Measurements from ENCODE around the gene TTLL8. TPM values are rescaled to one million over a fixed set of nuclear protein-coding genes. Genes with fewer than 3 reads are reported as not detected.

The TTLL8 gene
- total RNA-seq, 1 experiment from 2014 or later: not detected

DNA sequence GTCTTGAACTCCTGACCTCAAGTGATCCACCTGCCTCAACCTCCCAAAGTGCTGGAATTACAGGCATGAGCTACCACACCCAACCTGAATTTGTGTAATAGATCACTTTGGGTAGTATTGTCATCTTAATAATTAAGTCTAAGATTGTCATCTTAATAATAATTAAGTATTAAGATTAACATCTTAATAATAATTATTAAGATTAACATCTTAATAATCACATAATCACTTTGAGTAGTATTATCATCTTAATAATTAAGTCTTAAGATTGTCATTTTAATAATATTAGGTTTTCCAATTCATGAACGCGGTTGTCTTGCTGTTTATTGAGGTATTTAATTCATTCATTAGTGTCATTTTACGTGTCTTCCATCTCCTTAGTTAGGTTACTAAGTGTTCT, 40.0 kb upstream of the TTLL8 start (continued):
- no peak for TF ChIP-seq GRHL2 (CRISPR knock-in tag; IDR thresholded peaks at IDR 0.05; ENCODE audit: insufficient replicate concordance, severe bottlenecking)

DNA sequence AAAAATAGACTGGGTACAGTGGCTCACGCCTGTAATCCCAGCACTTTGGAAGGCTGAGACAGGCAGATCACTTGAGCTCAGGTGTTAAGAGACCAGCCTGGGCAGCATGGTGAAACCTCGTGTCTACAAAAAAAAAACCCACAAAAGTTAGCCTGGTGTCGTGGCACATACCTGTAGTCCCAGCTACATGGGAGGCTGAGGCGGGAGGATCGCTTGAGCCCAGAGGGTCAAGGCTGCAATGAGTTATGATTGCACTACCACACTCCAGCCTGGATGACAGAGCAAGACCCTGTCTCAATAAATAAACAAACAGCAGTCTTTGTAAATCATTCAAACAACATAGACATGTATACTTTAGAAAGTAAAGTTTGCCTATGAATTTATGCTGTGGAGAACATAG, 34.2 kb upstream of the TTLL8 start:
- Mint-ChIP-seq H3K36me3 (no peaks in the 10 kb centered on the region), H3K4me3 (no peak overlapping the region), H3K27ac (no peak overlapping the region), H3K9me3 (peaks cover 8% of the 10 kb centered on the region; the same call in 1 of the 2 replicates), H3K4me1 (no peaks in the 10 kb centered on the region), H3K27me3 (ENCODE audit: low read depth) (no peaks in the 10 kb centered on the region; the same call in none of the 2 replicates)
- ChIA-PET CTCF (no interaction called here), POLR2A (interaction anchor here (0.5 kb wide), 1 partner anchor 259 kb away, joined by 3 read pairs; no protein-coding TSS in a partner anchor)
- no peak for ATAC-seq
- DNase-seq (ENCODE audit: low spot score): no peak
- TF ChIP-seq, protein P1, sequence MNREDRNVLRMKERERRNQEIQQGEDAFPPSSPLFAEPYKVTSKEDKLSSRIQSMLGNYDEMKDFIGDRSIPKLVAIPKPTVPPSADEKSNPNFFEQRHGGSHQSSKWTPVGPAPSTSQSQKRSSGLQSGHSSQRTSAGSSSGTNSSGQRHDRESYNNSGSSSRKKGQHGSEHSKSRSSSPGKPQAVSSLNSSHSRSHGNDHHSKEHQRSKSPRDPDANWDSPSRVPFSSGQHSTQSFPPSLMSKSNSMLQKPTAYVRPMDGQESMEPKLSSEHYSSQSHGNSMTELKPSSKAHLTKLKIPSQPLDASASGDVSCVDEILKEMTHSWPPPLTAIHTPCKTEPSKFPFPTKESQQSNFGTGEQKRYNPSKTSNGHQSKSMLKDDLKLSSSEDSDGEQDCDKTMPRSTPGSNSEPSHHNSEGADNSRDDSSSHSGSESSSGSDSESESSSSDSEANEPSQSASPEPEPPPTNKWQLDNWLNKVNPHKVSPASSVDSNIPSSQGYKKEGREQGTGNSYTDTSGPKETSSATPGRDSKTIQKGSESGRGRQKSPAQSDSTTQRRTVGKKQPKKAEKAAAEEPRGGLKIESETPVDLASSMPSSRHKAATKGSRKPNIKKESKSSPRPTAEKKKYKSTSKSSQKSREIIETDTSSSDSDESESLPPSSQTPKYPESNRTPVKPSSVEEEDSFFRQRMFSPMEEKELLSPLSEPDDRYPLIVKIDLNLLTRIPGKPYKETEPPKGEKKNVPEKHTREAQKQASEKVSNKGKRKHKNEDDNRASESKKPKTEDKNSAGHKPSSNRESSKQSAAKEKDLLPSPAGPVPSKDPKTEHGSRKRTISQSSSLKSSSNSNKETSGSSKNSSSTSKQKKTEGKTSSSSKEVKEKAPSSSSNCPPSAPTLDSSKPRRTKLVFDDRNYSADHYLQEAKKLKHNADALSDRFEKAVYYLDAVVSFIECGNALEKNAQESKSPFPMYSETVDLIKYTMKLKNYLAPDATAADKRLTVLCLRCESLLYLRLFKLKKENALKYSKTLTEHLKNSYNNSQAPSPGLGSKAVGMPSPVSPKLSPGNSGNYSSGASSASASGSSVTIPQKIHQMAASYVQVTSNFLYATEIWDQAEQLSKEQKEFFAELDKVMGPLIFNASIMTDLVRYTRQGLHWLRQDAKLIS (CRISPR knock-in tag; IDR thresholded peaks at IDR 0.05; ENCODE audit: borderline replicate concordance): no peak
- TF ChIP-seq NFE2L1 (CRISPR knock-in tag; IDR thresholded peaks at IDR 0.05): no peak
- TF ChIP-seq, protein P2, sequence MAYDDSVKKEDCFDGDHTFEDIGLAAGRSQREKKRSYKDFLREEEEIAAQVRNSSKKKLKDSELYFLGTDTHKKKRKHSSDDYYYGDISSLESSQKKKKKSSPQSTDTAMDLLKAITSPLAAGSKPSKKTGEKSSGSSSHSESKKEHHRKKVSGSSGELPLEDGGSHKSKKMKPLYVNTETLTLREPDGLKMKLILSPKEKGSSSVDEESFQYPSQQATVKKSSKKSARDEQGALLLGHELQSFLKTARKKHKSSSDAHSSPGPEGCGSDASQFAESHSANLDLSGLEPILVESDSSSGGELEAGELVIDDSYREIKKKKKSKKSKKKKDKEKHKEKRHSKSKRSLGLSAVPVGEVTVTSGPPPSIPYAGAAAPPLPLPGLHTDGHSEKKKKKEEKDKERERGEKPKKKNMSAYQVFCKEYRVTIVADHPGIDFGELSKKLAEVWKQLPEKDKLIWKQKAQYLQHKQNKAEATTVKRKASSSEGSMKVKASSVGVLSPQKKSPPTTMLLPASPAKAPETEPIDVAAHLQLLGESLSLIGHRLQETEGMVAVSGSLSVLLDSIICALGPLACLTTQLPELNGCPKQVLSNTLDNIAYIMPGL (CRISPR knock-in tag; IDR thresholded peaks at IDR 0.05): no peak

DNA sequence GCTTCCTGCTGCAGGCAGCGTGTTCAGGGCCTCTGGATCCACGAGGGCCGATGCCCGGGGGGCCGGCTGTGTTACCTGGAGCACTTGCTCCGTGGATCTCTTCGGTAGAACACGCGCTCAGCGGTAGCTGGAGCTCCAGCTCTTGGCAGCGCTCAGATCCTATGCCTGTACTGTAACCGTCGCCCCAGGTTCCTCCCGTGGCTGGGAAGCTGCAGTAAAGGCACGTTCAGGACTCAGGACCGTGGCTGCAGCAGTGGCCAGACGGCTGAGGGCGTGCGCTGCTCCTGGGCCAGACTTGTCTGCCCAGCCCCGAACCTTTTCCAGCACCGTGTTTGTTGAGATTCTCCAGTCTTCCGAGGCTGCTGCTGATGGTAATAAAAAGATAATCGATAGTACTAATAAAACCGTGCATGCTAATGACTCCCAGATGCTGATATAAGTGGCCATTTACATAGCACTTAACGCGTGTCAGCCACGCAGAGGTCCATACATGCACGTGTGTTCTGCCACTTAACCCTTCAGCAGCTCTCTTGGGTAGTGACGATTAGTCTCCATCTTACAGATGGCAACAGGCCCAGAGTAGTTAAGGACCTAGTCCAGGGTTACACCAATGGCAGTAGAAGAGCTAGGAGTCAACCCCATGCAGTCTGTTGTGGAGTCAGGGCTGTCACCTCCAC, 33.1 kb upstream of the TTLL8 start:
- Mint-ChIP-seq H3K9me3 (peaks cover 16% of the 10 kb centered on the region), H3K4me1 (no peaks in the 10 kb centered on the region), H3K4me3 (no peak overlapping the region), H3K36me3 (no peaks in the 10 kb centered on the region), H3K27me3 (ENCODE audit: low read depth) (no peaks in the 10 kb centered on the region; the same call in none of the 2 replicates), H3K27ac (no peak overlapping the region)
- ChIA-PET POLR2A (no interaction called here), CTCF (interaction anchor here (0.5 kb wide), 1 partner anchor 19 kb away, joined by 3 read pairs; no protein-coding TSS in a partner anchor)
- TF ChIP-seq CREB1 (CRISPR knock-in tag; IDR thresholded peaks at IDR 0.05) (no peak), GABPB1 (CRISPR knock-in tag; IDR thresholded peaks at IDR 0.05) (no peak), NFATC4 (CRISPR knock-in tag; IDR thresholded peaks at IDR 0.05) (no peak), ZNF232 (CRISPR knock-in tag; IDR thresholded peaks at IDR 0.05) (no peak), IRF2 (CRISPR knock-in tag; IDR thresholded peaks at IDR 0.05; ENCODE audit: borderline replicate concordance, low read depth) (no peak), ZNF423 (CRISPR knock-in tag; IDR thresholded peaks at IDR 0.05) (no peak), NFYB (CRISPR knock-in tag; conservative IDR thresholded peaks at IDR 0.05; ENCODE audit: low read depth) (no peak), ZNF219 (CRISPR knock-in tag; IDR thresholded peaks at IDR 0.05; ENCODE audit: borderline replicate concordance) (no peak), RELA (CRISPR knock-in tag; IDR thresholded peaks at IDR 0.05; ENCODE audit: borderline replicate concordance) (no peak)
- TF ChIP-seq, protein P3, sequence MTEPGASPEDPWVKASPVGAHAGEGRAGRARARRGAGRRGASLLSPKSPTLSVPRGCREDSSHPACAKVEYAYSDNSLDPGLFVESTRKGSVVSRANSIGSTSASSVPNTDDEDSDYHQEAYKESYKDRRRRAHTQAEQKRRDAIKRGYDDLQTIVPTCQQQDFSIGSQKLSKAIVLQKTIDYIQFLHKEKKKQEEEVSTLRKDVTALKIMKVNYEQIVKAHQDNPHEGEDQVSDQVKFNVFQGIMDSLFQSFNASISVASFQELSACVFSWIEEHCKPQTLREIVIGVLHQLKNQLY (CRISPR knock-in tag; IDR thresholded peaks at IDR 0.05): no peak
- TF ChIP-seq, protein P4, sequence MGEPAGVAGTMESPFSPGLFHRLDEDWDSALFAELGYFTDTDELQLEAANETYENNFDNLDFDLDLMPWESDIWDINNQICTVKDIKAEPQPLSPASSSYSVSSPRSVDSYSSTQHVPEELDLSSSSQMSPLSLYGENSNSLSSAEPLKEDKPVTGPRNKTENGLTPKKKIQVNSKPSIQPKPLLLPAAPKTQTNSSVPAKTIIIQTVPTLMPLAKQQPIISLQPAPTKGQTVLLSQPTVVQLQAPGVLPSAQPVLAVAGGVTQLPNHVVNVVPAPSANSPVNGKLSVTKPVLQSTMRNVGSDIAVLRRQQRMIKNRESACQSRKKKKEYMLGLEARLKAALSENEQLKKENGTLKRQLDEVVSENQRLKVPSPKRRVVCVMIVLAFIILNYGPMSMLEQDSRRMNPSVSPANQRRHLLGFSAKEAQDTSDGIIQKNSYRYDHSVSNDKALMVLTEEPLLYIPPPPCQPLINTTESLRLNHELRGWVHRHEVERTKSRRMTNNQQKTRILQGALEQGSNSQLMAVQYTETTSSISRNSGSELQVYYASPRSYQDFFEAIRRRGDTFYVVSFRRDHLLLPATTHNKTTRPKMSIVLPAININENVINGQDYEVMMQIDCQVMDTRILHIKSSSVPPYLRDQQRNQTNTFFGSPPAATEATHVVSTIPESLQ (CRISPR knock-in tag; IDR thresholded peaks at IDR 0.05): no peak
- TF ChIP-seq, protein P5, sequence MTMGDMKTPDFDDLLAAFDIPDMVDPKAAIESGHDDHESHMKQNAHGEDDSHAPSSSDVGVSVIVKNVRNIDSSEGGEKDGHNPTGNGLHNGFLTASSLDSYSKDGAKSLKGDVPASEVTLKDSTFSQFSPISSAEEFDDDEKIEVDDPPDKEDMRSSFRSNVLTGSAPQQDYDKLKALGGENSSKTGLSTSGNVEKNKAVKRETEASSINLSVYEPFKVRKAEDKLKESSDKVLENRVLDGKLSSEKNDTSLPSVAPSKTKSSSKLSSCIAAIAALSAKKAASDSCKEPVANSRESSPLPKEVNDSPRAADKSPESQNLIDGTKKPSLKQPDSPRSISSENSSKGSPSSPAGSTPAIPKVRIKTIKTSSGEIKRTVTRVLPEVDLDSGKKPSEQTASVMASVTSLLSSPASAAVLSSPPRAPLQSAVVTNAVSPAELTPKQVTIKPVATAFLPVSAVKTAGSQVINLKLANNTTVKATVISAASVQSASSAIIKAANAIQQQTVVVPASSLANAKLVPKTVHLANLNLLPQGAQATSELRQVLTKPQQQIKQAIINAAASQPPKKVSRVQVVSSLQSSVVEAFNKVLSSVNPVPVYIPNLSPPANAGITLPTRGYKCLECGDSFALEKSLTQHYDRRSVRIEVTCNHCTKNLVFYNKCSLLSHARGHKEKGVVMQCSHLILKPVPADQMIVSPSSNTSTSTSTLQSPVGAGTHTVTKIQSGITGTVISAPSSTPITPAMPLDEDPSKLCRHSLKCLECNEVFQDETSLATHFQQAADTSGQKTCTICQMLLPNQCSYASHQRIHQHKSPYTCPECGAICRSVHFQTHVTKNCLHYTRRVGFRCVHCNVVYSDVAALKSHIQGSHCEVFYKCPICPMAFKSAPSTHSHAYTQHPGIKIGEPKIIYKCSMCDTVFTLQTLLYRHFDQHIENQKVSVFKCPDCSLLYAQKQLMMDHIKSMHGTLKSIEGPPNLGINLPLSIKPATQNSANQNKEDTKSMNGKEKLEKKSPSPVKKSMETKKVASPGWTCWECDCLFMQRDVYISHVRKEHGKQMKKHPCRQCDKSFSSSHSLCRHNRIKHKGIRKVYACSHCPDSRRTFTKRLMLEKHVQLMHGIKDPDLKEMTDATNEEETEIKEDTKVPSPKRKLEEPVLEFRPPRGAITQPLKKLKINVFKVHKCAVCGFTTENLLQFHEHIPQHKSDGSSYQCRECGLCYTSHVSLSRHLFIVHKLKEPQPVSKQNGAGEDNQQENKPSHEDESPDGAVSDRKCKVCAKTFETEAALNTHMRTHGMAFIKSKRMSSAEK (CRISPR knock-in tag; IDR thresholded peaks at IDR 0.05; ENCODE audit: borderline replicate concordance): no peak
- TF ChIP-seq, protein P6, sequence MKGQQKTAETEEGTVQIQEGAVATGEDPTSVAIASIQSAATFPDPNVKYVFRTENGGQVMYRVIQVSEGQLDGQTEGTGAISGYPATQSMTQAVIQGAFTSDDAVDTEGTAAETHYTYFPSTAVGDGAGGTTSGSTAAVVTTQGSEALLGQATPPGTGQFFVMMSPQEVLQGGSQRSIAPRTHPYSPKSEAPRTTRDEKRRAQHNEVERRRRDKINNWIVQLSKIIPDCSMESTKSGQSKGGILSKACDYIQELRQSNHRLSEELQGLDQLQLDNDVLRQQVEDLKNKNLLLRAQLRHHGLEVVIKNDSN (CRISPR knock-in tag; IDR thresholded peaks at IDR 0.05): no peak
- ATAC-seq (no peak), DNase-seq (ENCODE audit: low spot score) (no peak)

All from WTC11 (cell line).